SK-N-SH (cell line): Measurements from ENCODE around the gene PPM1L. TPM values are rescaled to one million over a fixed set of nuclear protein-coding genes. Genes with fewer than 3 reads are reported as not detected.

ENCODE experiments used
- CTCF ChIA-PET: fragments of 300-600, 350-600 bp; formaldehyde crosslinking; extraction: SDS; loops from one replicate; lab custom pipeline; 2021; lab: Yijun Ruan, JAX
- POLR2A ChIA-PET: fragments of 350-600 bp; sonication (Branson Sonifier 250); formaldehyde crosslinking; extraction: SDS; loops from one replicate; lab custom pipeline; 2020; ENCODE audit warnings: antibody characterized with exemption, inconsistent platforms; lab: Yijun Ruan, JAX
- DNase-seq: peaks from one replicate; pipeline ENCODE4 v3.0.0; 2012
- H2AFZ ChIP-seq: fragments of 200-600 bp; sonication (generic); 2 replicates; pipeline ENCODE4 v1.8.1; 2016; ENCODE audit warnings: antibody characterized with exemption, mild to moderate bottlenecking, low read depth
- H3F3A ChIP-seq: fragments of 200-600 bp; sonication (generic); replicated peaks from 2 replicates; pipeline ENCODE3; 2016; ENCODE audit warnings: antibody characterized with exemption, mild to moderate bottlenecking; ENCODE audit not compliant: insufficient read depth
- H3K27ac ChIP-seq, 2 experiments: fragments of 200-500 bp in 1 of 2; fragments of 200-600 bp in 1 of 2; sonication (Bioruptor generic) in 1 of 2; sonication (generic), shearing (Covaris generic) in 1 of 2; 2 replicates each; pipeline versions ENCODE4 v1.5.1 to v1.6.1; 2014 to 2016; ENCODE audit warnings: low read depth in 2 of 2, inconsistent platforms in 1 of 2, low read length in 1 of 2, mild to moderate bottlenecking in 1 of 2, mixed read lengths in 1 of 2
- H3K27me3 ChIP-seq: fragments of 200-600 bp; sonication (generic), shearing (Covaris generic); 2 replicates; pipeline ENCODE4 v1.6.1; 2016; ENCODE audit warnings: mixed run types; ENCODE audit not compliant: insufficient read depth
- H3K36me3 ChIP-seq, 2 experiments: fragments of 200-500 bp in 1 of 2; fragments of 200-600 bp in 1 of 2; sonication (Bioruptor generic) in 1 of 2; sonication (generic) in 1 of 2; replicated peaks in 1 of 2; 2 replicates each; pipeline versions ENCODE3 to v1.5.1; 2014 to 2016; ENCODE audit warnings: low read length in 1 of 2, mild to moderate bottlenecking in 1 of 2; ENCODE audit not compliant: insufficient read depth in 2 of 2, control insufficient read depth in 1 of 2
- H3K4me1 ChIP-seq, 2 experiments: fragments of 200-500 bp in 1 of 2; fragments of 200-600 bp in 1 of 2; sonication (Bioruptor generic) in 1 of 2; sonication (generic), shearing (Covaris generic) in 1 of 2; 2 replicates each; pipeline versions ENCODE4 v1.5.1 to v1.6.1; 2014 to 2016; ENCODE audit warnings: low read depth in 1 of 2, low read length in 1 of 2, mixed run types in 1 of 2; ENCODE audit not compliant: insufficient read depth in 2 of 2, control insufficient read depth in 1 of 2
- H3K4me2 ChIP-seq: fragments of 200-600 bp; sonication (generic), shearing (Covaris generic); 2 replicates; pipeline ENCODE4 v1.6.1; 2017; ENCODE audit warnings: mixed run types
- H3K4me3 ChIP-seq, 2 experiments: fragments of 200-500 bp in 1 of 2; fragments of 200-600 bp in 1 of 2; sonication (Bioruptor generic) in 1 of 2; sonication (generic), shearing (Covaris generic) in 1 of 2; 2 replicates each; pipeline versions ENCODE4 v1.5.1 to v1.8.1; 2014 to 2016; ENCODE audit warnings: low read depth in 2 of 2, inconsistent platforms in 1 of 2, low read length in 1 of 2, mild to moderate bottlenecking in 1 of 2, mixed read lengths in 1 of 2, moderate library complexity in 1 of 2
- H3K79me2 ChIP-seq: fragments of 200-600 bp; sonication (generic); 2 replicates; pipeline ENCODE4 v1.8.1; 2017; ENCODE audit warnings: mild to moderate bottlenecking; ENCODE audit not compliant: insufficient read depth
- H3K9ac ChIP-seq: fragments of 200-600 bp; sonication (generic); 2 replicates; pipeline ENCODE4 v1.6.1; 2017; ENCODE audit warnings: mixed run types
- H3K9me2 ChIP-seq: fragments of 200-600 bp; sonication (generic); 2 replicates; pipeline ENCODE4 v1.6.1; 2017; ENCODE audit warnings: mixed run types
- H3K9me3 ChIP-seq: fragments of 200-600 bp; sonication (generic); 2 replicates; pipeline ENCODE4 v1.6.1; 2017; ENCODE audit warnings: mixed run types, mild to moderate bottlenecking, moderate library complexity
- H4K20me1 ChIP-seq: fragments of 200-600 bp; sonication (generic); 2 replicates; pipeline ENCODE4 v1.6.1; 2017; ENCODE audit warnings: mild to moderate bottlenecking, mixed run types; ENCODE audit not compliant: insufficient read depth
- ELF1 ChIP-seq: IDR thresholded peaks from 2 replicates; pipeline ENCODE4 v1.4.0; 2012
- FOXJ3 ChIP-seq: sonication (generic); formaldehyde crosslinking; IDR thresholded peaks from 2 replicates; pipeline ENCODE4 v1.5.1; 2020; ENCODE audit warnings: mild to moderate bottlenecking, missing genetic modification reagents
- GABPA ChIP-seq: IDR thresholded peaks from 2 replicates; pipeline ENCODE4 v1.4.0; 2012; ENCODE audit warnings: low read depth, mild to moderate bottlenecking
- GATA2 ChIP-seq: sonication (generic); formaldehyde crosslinking; IDR thresholded peaks from 2 replicates; pipeline ENCODE4 v1.5.0; 2020; ENCODE audit warnings: mild to moderate bottlenecking, missing genetic modification reagents
- MEF2A ChIP-seq: IDR thresholded peaks from 2 replicates; pipeline ENCODE4 v1.4.0; 2012; ENCODE audit warnings: low read depth, borderline replicate concordance
- MXI1 ChIP-seq: IDR thresholded peaks from 2 replicates; pipeline ENCODE4 v1.6.1; 2012; ENCODE audit warnings: mild to moderate bottlenecking, low read depth, low read length, improper control_type of control experiment
- NFIC ChIP-seq: IDR thresholded peaks from 2 replicates; pipeline ENCODE4 v1.4.0; 2012; ENCODE audit warnings: borderline replicate concordance
- POLR2AphosphoS5 ChIP-seq: IDR thresholded peaks from 2 replicates; pipeline ENCODE4 v1.6.1; 2012; ENCODE audit warnings: low read depth, low read length
- RAD21 ChIP-seq: IDR thresholded peaks from 2 replicates; pipeline ENCODE4 v1.6.1; 2012; ENCODE audit warnings: mild to moderate bottlenecking, low read length
- RFX5 ChIP-seq: IDR thresholded peaks from 2 replicates; pipeline ENCODE4 v1.6.1; 2012; ENCODE audit warnings: mild to moderate bottlenecking, improper control_type of control experiment, low read length
- RXRA ChIP-seq: IDR thresholded peaks from 2 replicates; pipeline ENCODE4 v1.4.0; 2012; ENCODE audit warnings: low read depth, mild to moderate bottlenecking, borderline replicate concordance
- TEAD4 ChIP-seq: IDR thresholded peaks from 2 replicates; pipeline ENCODE4 v1.4.0; 2012; ENCODE audit warnings: mild to moderate bottlenecking, borderline replicate concordance; ENCODE audit not compliant: insufficient read depth
- USF2 ChIP-seq: fragments of 150-350 bp; IDR thresholded peaks from 2 replicates; pipeline ENCODE4 v1.6.1; 2017; ENCODE audit warnings: antibody characterized with exemption, low read length, low read depth, borderline replicate concordance
- ZBTB33 ChIP-seq: IDR thresholded peaks from 2 replicates; pipeline ENCODE4 v1.4.0; 2012; ENCODE audit warnings: low read depth, borderline replicate concordance
- WGBS: methylation state at CpG from one replicate; pipeline ENCODE4 v1.1.6; 2017; ENCODE audit warnings: low lambda C conversion rate; 5-methylcytosine and 5-hydroxymethylcytosine counted together
- polyA plus RNA-seq, 3 experiments: library from polyadenylated mRNA; depleted of rRNA; stranded (reverse); fragments of >200 nt; gene quantifications; 2 replicates each; pipeline ENCODE4 v1.2.3, GENCODE V29; 2012
- TF ChIP-seq, protein P1 (sequence below): IDR thresholded peaks from 2 replicates; pipeline ENCODE4; 2012
- TF ChIP-seq, protein P2 (sequence below): fragments of 150-350 bp; IDR thresholded peaks from 2 replicates; pipeline ENCODE4 v1.6.1; 2016; ENCODE audit warnings: mild to moderate bottlenecking, low read depth, low read length
- TF ChIP-seq, protein P3 (sequence below): fragments of 200-600 bp; sonication (generic); IDR thresholded peaks from 2 replicates; pipeline ENCODE4 v1.6.1; 2017; ENCODE audit warnings: antibody characterized with exemption, mild to moderate bottlenecking, moderate library complexity
- TF ChIP-seq, protein P4 (sequence below): IDR thresholded peaks from 2 replicates; pipeline ENCODE4 v1.4.0; 2012; ENCODE audit warnings: low read depth, borderline replicate concordance
- TF ChIP-seq, protein P5 (sequence below): IDR thresholded peaks from 2 replicates; pipeline ENCODE4 v1.4.0; 2012; ENCODE audit warnings: low read depth
- TF ChIP-seq, protein P6 (sequence below): IDR thresholded peaks from 2 replicates; pipeline ENCODE4 v1.6.1; 2012; ENCODE audit warnings: mild to moderate bottlenecking, low read depth, low read length, moderate library complexity

Gene PPM1L
- polyA plus RNA-seq, 1 of the 3 experiments (the other 2 are of a cell fraction), result 0.16 TPM

- no peak overlapping the region for H3K4me2 ChIP-seq
- CTCF ChIA-PET, result no interaction called here
- 63% methylated on average over 4 of the region's 4 CpGs for WGBS
Measured at GRCh38 chr3:161081633-161082032, 325.6 kb downstream of the PPM1L start.

More at GRCh38 chr3:161081633-161082032, 325.6 kb downstream of the PPM1L start:
- Histone ChIP-seq H3K27me3 (no peaks in the 10 kb centered on the region), H3F3A (no peaks in the 10 kb centered on the region), H3K9me3 (no peaks in the 10 kb centered on the region), H3K9ac (no peak overlapping the region), H3K9me2 (no peaks in the 10 kb centered on the region; the same call in 1 of the 2 replicates), H3K36me3 (no peaks in the 10 kb centered on the region), H3K4me1 (no peaks in the 10 kb centered on the region; a peak in 2 of 4 replicates), H3K27ac (no peak overlapping the region), H3K79me2 (no peaks in the 10 kb centered on the region), H3K4me3 (no peak overlapping the region), H4K20me1 (no peaks in the 10 kb centered on the region), H2AFZ (no peak overlapping the region)
- POLR2A ChIA-PET, result no interaction called here
- TF ChIP-seq MEF2A (no peak), FOXJ3 (CRISPR knock-in tag) (no peak), GATA2 (CRISPR knock-in tag) (no peak), TEAD4 (no peak), POLR2AphosphoS5 (no peak), GABPA (no peak), NFIC (no peak), RAD21 (no peak), RXRA (no peak), RFX5 (no peak), USF2 (no peak), ELF1 (no peak), ZBTB33 (no peak), MXI1 (no peak)
- TF ChIP-seq, protein P1, sequence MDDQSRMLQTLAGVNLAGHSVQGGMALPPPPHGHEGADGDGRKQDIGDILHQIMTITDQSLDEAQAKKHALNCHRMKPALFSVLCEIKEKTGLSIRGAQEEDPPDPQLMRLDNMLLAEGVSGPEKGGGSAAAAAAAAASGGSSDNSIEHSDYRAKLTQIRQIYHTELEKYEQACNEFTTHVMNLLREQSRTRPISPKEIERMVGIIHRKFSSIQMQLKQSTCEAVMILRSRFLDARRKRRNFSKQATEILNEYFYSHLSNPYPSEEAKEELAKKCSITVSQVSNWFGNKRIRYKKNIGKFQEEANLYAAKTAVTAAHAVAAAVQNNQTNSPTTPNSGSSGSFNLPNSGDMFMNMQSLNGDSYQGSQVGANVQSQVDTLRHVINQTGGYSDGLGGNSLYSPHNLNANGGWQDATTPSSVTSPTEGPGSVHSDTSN, result no peak
- TF ChIP-seq, protein P2, sequence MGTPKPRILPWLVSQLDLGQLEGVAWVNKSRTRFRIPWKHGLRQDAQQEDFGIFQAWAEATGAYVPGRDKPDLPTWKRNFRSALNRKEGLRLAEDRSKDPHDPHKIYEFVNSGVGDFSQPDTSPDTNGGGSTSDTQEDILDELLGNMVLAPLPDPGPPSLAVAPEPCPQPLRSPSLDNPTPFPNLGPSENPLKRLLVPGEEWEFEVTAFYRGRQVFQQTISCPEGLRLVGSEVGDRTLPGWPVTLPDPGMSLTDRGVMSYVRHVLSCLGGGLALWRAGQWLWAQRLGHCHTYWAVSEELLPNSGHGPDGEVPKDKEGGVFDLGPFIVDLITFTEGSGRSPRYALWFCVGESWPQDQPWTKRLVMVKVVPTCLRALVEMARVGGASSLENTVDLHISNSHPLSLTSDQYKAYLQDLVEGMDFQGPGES, result no peak
- TF ChIP-seq, protein P3, sequence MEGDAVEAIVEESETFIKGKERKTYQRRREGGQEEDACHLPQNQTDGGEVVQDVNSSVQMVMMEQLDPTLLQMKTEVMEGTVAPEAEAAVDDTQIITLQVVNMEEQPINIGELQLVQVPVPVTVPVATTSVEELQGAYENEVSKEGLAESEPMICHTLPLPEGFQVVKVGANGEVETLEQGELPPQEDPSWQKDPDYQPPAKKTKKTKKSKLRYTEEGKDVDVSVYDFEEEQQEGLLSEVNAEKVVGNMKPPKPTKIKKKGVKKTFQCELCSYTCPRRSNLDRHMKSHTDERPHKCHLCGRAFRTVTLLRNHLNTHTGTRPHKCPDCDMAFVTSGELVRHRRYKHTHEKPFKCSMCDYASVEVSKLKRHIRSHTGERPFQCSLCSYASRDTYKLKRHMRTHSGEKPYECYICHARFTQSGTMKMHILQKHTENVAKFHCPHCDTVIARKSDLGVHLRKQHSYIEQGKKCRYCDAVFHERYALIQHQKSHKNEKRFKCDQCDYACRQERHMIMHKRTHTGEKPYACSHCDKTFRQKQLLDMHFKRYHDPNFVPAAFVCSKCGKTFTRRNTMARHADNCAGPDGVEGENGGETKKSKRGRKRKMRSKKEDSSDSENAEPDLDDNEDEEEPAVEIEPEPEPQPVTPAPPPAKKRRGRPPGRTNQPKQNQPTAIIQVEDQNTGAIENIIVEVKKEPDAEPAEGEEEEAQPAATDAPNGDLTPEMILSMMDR, result no peak
- TF ChIP-seq, protein P4, sequence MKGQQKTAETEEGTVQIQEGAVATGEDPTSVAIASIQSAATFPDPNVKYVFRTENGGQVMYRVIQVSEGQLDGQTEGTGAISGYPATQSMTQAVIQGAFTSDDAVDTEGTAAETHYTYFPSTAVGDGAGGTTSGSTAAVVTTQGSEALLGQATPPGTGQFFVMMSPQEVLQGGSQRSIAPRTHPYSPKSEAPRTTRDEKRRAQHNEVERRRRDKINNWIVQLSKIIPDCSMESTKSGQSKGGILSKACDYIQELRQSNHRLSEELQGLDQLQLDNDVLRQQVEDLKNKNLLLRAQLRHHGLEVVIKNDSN, result no peak
- TF ChIP-seq, protein P5, sequence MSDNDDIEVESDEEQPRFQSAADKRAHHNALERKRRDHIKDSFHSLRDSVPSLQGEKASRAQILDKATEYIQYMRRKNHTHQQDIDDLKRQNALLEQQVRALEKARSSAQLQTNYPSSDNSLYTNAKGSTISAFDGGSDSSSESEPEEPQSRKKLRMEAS, result no peak
- TF ChIP-seq, protein P6, sequence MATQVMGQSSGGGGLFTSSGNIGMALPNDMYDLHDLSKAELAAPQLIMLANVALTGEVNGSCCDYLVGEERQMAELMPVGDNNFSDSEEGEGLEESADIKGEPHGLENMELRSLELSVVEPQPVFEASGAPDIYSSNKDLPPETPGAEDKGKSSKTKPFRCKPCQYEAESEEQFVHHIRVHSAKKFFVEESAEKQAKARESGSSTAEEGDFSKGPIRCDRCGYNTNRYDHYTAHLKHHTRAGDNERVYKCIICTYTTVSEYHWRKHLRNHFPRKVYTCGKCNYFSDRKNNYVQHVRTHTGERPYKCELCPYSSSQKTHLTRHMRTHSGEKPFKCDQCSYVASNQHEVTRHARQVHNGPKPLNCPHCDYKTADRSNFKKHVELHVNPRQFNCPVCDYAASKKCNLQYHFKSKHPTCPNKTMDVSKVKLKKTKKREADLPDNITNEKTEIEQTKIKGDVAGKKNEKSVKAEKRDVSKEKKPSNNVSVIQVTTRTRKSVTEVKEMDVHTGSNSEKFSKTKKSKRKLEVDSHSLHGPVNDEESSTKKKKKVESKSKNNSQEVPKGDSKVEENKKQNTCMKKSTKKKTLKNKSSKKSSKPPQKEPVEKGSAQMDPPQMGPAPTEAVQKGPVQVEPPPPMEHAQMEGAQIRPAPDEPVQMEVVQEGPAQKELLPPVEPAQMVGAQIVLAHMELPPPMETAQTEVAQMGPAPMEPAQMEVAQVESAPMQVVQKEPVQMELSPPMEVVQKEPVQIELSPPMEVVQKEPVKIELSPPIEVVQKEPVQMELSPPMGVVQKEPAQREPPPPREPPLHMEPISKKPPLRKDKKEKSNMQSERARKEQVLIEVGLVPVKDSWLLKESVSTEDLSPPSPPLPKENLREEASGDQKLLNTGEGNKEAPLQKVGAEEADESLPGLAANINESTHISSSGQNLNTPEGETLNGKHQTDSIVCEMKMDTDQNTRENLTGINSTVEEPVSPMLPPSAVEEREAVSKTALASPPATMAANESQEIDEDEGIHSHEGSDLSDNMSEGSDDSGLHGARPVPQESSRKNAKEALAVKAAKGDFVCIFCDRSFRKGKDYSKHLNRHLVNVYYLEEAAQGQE, result no peak
- no peak for DNase-seq
